ENCODE data around the gene PUSL1.

Gene PUSL1

GRCh38 chr1:1305300-1306069 is 2.9 kb upstream of the PUSL1 start (continued):
- no peak for TF ChIP-seq ZNF521 (tag by site-specific recombination; IDR thresholded peaks at IDR 0.05)
- no peak for TF ChIP-seq SALL2 (tag by site-specific recombination; IDR thresholded peaks at IDR 0.05; ENCODE audit: borderline replicate concordance)
- TF ChIP-seq HOXC10 (CRISPR knock-in tag; IDR thresholded peaks at IDR 0.05) = no peak
- peak; percentile 93; the same call in 1 of the 2 replicates for TF ChIP-seq ZBTB48 (tag by site-specific recombination; IDR thresholded peaks at IDR 0.05)
- no peak for TF ChIP-seq ZNF214 (tag by site-specific recombination; IDR thresholded peaks at IDR 0.05; ENCODE audit: borderline replicate concordance)
- TF ChIP-seq KLF9 (tag by site-specific recombination; IDR thresholded peaks at IDR 0.05; ENCODE audit: low read depth) = 0 out of 2 replicates have a peak, but pooled peaks have one; percentile 9
- no peak for TF ChIP-seq ZBTB26 (tag by site-specific recombination; optimal IDR thresholded peaks at IDR 0.05)
- TF ChIP-seq KLF17 (tag by site-specific recombination; IDR thresholded peaks at IDR 0.05) = peak; percentile 83
- TF ChIP-seq ZSCAN5A (tag by site-specific recombination; IDR thresholded peaks at IDR 0.05) = no peak
- TF ChIP-seq GLIS2 (tag by site-specific recombination; IDR thresholded peaks at IDR 0.05) = peak; percentile 73
- no peak for TF ChIP-seq ZBTB6 (tag by site-specific recombination; IDR thresholded peaks at IDR 0.05)
- 0 out of 2 replicates have a peak, but pooled peaks have one; percentile 18 for TF ChIP-seq PRDM4 (tag by site-specific recombination; IDR thresholded peaks at IDR 0.05)
- TF ChIP-seq ZNF398 (tag by site-specific recombination; IDR thresholded peaks at IDR 0.05) = peak; percentile 82
- no peak for TF ChIP-seq ZNF548 (tag by site-specific recombination; IDR thresholded peaks at IDR 0.05)
- TF ChIP-seq ZNF529 (tag by site-specific recombination; IDR thresholded peaks at IDR 0.05; ENCODE audit: insufficient replicate concordance) = no peak
- no peak for TF ChIP-seq ZNF362 (tag by site-specific recombination; IDR thresholded peaks at IDR 0.05)
- no peak for TF ChIP-seq ZFP69B (tag by site-specific recombination; IDR thresholded peaks at IDR 0.05)
- TF ChIP-seq SP3 (tag by site-specific recombination; IDR thresholded peaks at IDR 0.05) = peak; percentile 55
- TF ChIP-seq ZNF223 (tag by site-specific recombination; IDR thresholded peaks at IDR 0.05) = no peak
- TF ChIP-seq ZNF530 (tag by site-specific recombination; IDR thresholded peaks at IDR 0.05; ENCODE audit: low read depth) = no peak
- TF ChIP-seq GLIS1 (tag by site-specific recombination; IDR thresholded peaks at IDR 0.05) = peak; percentile 85
- no peak for TF ChIP-seq ZNF596 (tag by site-specific recombination; IDR thresholded peaks at IDR 0.05)
- TF ChIP-seq KLF8 (tag by site-specific recombination; IDR thresholded peaks at IDR 0.05) = peak; percentile 77
- no peak for TF ChIP-seq ZNF23 (tag by site-specific recombination; IDR thresholded peaks at IDR 0.05; ENCODE audit: borderline replicate concordance)
- no peak for TF ChIP-seq TCF7L2 (IDR thresholded peaks at IDR 0.05; ENCODE audit: borderline replicate concordance, low read depth, low read length)

Data from HEK293 (cell line).